ENCODE data around the gene CYTH4. TPM values are rescaled to one million over a fixed set of nuclear protein-coding genes. Genes with fewer than 3 reads are reported as not detected.

Gene CYTH4, protein sequence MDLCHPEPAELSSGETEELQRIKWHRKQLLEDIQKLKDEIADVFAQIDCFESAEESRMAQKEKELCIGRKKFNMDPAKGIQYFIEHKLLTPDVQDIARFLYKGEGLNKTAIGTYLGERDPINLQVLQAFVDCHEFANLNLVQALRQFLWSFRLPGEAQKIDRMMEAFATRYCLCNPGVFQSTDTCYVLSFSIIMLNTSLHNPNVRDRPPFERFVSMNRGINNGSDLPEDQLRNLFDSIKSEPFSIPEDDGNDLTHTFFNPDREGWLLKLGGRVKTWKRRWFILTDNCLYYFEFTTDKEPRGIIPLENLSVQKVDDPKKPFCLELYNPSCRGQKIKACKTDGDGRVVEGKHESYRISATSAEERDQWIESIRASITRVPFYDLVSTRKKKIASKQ
- not detected for total RNA-seq

DNA sequence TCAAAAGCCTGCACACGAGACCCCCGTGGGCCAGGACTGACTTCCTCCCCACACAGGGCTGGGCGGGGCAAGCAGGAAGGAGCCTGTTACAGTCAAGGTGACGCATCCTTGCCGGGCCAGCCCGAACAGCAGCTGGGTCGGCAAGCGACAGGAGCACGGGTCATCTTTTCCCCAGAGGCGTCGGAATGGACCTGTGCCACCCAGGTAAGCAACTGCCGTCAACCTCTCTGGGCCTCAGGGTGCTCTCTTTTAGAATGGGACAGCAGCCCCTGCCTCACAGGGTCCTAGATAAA is at the start of gene CYTH4:
CYTH4 (plus strand) TSS at position 124 of the 293 bp plus-strand sequence; CDS start at position 186, 62 bp downstream.

DNA sequence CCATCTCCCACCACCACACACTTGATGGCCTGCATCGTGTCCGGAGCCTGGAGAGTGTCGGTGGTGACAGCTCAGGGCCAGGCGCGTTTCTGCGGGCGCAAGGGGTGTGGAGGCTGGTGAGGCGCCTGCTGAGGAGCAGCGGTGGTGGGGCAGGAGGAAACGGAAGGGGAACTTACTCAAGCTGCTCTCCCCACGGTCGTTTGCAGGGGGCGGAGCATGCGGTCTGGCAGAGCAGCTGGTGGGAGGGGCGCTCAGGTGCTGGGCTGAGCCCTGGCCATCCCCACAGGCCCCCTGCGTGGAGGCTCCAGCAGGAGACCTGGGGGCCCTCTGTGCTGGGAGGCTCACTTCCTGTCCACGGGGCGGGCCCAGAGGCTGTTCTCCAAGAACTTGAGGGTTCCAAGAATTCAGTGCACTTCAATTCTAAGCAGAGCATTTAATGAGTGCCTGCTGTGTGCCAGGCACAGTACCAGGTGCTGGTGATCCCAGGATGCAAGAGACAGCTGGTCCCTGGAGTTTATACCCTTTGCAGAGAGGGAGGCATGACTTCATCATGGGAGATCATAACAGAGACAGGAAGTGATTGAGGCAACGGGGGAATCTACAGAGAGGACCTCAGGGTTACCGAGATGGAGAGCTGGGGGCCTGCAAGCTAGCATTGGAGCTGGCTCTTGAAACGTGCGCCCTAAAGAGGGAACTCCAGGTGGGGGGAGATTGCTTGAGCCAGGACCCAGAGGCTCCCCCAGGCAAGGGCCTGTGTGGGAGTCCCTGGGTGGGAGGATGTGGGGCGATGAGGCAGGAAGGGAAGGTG is 38.0 kb upstream of the CYTH4 start, which contains the start of gene RAC2:
RAC2 (minus strand) TSS at position 156 of the 808 bp plus-strand sequence; CDS start at position 35, 121 bp downstream.

Other genes starting within 250 kb of the CYTH4 start
- gene KCTD17, start 230.8 kb upstream of the CYTH4 start, total RNA-seq: 10 to 100 TPM; 11.0 to 14.3 TPM
- not detected for gene TMPRSS6, start 172.8 kb upstream of the CYTH4 start, total RNA-seq
- not detected for gene IL2RB, start 132.6 kb upstream of the CYTH4 start, total RNA-seq
- 1 to 10 TPM; 5.5 to 5.7 TPM for gene C1QTNF6, start 94.3 kb upstream of the CYTH4 start, total RNA-seq
- gene SSTR3, start 70.0 kb upstream of the CYTH4 start, total RNA-seq: not detected
- gene RAC2, start 38.2 kb upstream of the CYTH4 start, total RNA-seq: 1 to 10 TPM in 1 of 2 donors, under 1 TPM in 1; 1.00 to 1.4 TPM
- not detected for gene ELFN2, start 145.0 kb downstream of the CYTH4 start, total RNA-seq
- not detected for gene MFNG, start 203.9 kb downstream of the CYTH4 start, total RNA-seq
- gene CARD10, start 236.9 kb downstream of the CYTH4 start, total RNA-seq: under 1 TPM in 1 of 2 donors, not detected in 1; 1.00 TPM

All from melanocyte of skin (primary cell).